Fibroblast of lung (primary cell): ENCODE measurements around the gene OR4D2. TPM values are rescaled to one million over a fixed set of nuclear protein-coding genes. Genes with fewer than 3 reads are reported as not detected.

ENCODE experiments used
- DNase-seq, 2 donors: peaks; one replicate each; pipeline versions ENCODE4 v3.0.0 to v3.0.0-alpha.2; 2010; ENCODE audit warnings: low read depth in 2 of 2
- H2AFZ ChIP-seq: 2 replicates; pipeline ENCODE4 v1.5.1; 2012; ENCODE audit warnings: low read length, control low read depth, inconsistent platforms
- H3K27ac ChIP-seq: 2 replicates; pipeline ENCODE4 v1.5.1; 2011; ENCODE audit warnings: low read length, control low read depth; ENCODE audit not compliant: insufficient read depth
- H3K27me3 ChIP-seq: 2 replicates; pipeline ENCODE4 v1.5.1; 2011; ENCODE audit warnings: mild to moderate bottlenecking, low read length; ENCODE audit not compliant: control insufficient read depth, insufficient read depth
- H3K36me3 ChIP-seq: 2 replicates; pipeline ENCODE4 v1.5.1; 2011; ENCODE audit warnings: low read length; ENCODE audit not compliant: control insufficient read depth, insufficient read depth
- H3K4me1 ChIP-seq: 2 replicates; pipeline ENCODE4 v1.5.1; 2011; ENCODE audit warnings: low read length; ENCODE audit not compliant: control insufficient read depth, insufficient read depth; ENCODE audit errors: extremely low read depth
- H3K4me2 ChIP-seq: 2 replicates; pipeline ENCODE4 v1.5.1; 2011; ENCODE audit warnings: low read length, control low read depth; ENCODE audit not compliant: insufficient read depth; ENCODE audit errors: extremely low read depth
- H3K4me3 ChIP-seq, 4 experiments: fragments of 200-600 bp in 1 of 4; sonication (generic) in 1 of 4; replicated peaks in 1 of 4; 2 replicates each; pipeline ENCODE4 v1.5.1; 2011 to 2016; ENCODE audit warnings: low read length in 4 of 4, low read depth in 3 of 4, mild to moderate bottlenecking in 3 of 4, control low read depth in 2 of 4, inconsistent platforms in 1 of 4, mixed read lengths in 1 of 4; ENCODE audit not compliant: insufficient read depth in 1 of 4; ENCODE audit errors: control extremely low read depth in 1 of 4
- H3K79me2 ChIP-seq: 2 replicates; pipeline ENCODE4 v1.5.1; 2012; ENCODE audit warnings: mild to moderate bottlenecking, low read length, inconsistent platforms; ENCODE audit not compliant: control insufficient read depth, insufficient read depth
- H3K9ac ChIP-seq: 2 replicates; pipeline ENCODE4 v1.5.1; 2011; ENCODE audit warnings: mild to moderate bottlenecking, low read length, control low read depth; ENCODE audit not compliant: insufficient read depth
- H3K9me3 ChIP-seq: 2 replicates; pipeline ENCODE4 v1.5.1; 2012; ENCODE audit warnings: low read depth, low read length; ENCODE audit not compliant: control insufficient read depth, insufficient read depth
- H4K20me1 ChIP-seq: 2 replicates; pipeline ENCODE4 v1.5.1; 2011; ENCODE audit warnings: low read length; ENCODE audit not compliant: control insufficient read depth, insufficient read depth; ENCODE audit errors: extremely low read depth
- EZH2 ChIP-seq: IDR thresholded peaks from 2 replicates; pipeline ENCODE4 v1.5.1; 2012; ENCODE audit warnings: low read length, control low read depth, mild to moderate bottlenecking; ENCODE audit errors: missing control alignments
- polyA plus RNA-seq, 2 donors: library from polyadenylated mRNA; depleted of rRNA in 1 of 2; stranded (reverse) in 1 of 2; unstranded in 1 of 2; fragments of >200 nt; gene quantifications; 2 replicates each; pipeline ENCODE4 v1.2.1, GENCODE V29; 2011 to 2012; ENCODE audit warnings: missing spikeins in 1 of 2
- total RNA-seq: library from RNA; depleted of rRNA; stranded (reverse); fragments of >200 nt; gene quantifications from 2 replicates; pipeline ENCODE4 v1.2.1, GENCODE V29; 2014
- TF ChIP-seq, protein P1 (sequence below), 2 donors: IDR thresholded peaks in 1 of 2; conservative IDR thresholded peaks in 1 of 2; 1 replicate in 1 of 2; 2 replicates in 1 of 2; pipeline ENCODE4 v1.5.1; 2011 to 2012; ENCODE audit warnings: low read length in 2 of 2, control low read depth in 1 of 2, inconsistent platforms in 1 of 2, low read depth in 1 of 2, mild to moderate bottlenecking in 1 of 2

The OR4D2 gene
- total and polyA plus RNA-seq, 2 donors (not counting 1 experiment from before 2014, with no cell fraction given): not detected

DNA sequence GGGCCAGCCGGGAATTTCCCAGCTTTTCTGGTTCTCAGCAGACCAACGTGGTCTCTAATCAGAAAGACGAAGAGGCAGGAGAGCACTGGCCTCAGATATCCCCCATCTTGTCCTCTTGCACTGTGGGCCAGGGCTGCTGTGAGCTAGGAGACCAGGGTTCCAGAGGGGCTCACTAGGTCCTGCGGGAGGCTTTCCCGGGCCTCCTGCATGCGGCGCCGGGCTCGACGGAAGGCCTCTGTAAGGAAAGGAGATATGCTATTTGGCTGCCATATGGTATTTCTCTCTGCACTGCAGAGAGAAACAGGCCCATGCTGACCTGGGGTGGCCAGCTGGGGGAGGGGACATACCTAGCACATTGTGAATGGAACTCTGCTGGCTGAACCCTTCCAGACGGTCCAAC, 39.2 kb downstream of the OR4D2 start:
- Histone ChIP-seq H3K4me2 (no peak overlapping the region), H3K36me3 (peaks cover 3% of the 10 kb centered on the region), H2AFZ (no peak overlapping the region), H3K27ac (no peak overlapping the region), H3K27me3 (no peaks in the 10 kb centered on the region), H3K4me3 (no peak overlapping the region), H4K20me1 (no peaks in the 10 kb centered on the region), H3K9ac (no peak overlapping the region), H3K79me2 (no peaks in the 10 kb centered on the region), H3K4me1 (no peaks in the 10 kb centered on the region), H3K9me3 (no peaks in the 10 kb centered on the region)
- DNase-seq: no peak
- no peak for TF ChIP-seq EZH2
- TF ChIP-seq, protein P1, sequence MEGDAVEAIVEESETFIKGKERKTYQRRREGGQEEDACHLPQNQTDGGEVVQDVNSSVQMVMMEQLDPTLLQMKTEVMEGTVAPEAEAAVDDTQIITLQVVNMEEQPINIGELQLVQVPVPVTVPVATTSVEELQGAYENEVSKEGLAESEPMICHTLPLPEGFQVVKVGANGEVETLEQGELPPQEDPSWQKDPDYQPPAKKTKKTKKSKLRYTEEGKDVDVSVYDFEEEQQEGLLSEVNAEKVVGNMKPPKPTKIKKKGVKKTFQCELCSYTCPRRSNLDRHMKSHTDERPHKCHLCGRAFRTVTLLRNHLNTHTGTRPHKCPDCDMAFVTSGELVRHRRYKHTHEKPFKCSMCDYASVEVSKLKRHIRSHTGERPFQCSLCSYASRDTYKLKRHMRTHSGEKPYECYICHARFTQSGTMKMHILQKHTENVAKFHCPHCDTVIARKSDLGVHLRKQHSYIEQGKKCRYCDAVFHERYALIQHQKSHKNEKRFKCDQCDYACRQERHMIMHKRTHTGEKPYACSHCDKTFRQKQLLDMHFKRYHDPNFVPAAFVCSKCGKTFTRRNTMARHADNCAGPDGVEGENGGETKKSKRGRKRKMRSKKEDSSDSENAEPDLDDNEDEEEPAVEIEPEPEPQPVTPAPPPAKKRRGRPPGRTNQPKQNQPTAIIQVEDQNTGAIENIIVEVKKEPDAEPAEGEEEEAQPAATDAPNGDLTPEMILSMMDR (conservative IDR thresholded peaks at IDR 0.05 in 1 of 2, IDR thresholded peaks at IDR 0.05 in 1 of 2; ENCODE audit: low read depth in 1 of 2, low read length in 2 of 2): no peak

DNA sequence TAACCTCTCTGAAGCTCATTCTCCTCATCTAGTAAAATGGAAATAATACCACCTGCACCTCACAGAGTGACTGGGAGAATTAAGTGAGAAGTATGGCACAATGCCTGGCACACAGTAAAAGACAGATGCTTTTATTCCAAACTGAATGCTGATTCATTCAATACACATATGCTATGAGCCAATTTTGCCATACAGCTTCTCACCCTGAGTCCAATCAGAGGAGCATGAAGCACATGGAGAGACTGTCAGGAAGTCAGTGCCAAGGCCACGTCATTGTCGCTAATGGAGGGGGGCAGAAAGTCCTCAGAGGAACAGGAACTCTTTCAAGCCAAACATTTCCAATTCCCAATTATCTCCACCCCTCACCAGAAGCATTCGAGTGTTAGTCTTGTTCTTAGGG, 40.7 kb downstream of the OR4D2 start:
- H3K36me3 ChIP-seq: peaks cover 3% of the 10 kb centered on the region

DNA sequence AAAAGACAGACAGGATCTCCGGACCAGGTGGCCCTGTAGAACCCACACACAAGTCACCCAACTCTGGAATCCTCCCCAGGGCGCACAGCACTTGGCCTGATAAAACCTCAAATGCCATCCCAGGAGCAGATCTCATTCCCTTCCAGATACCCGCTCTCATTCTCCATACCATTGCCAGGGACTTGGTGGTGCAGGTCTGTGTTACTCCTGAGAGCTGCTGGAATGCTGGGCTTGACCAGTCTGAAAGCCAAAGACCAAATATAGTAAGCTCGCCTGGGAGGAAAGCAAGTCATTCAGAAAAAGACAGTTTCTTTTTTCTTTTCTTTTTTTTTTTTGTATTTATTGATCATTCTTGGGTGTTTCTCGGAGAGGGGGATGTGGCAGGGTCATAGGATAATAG, 41.6 kb downstream of the OR4D2 start:
- Histone ChIP-seq H3K4me1 (no peaks in the 10 kb centered on the region), H3K27me3 (no peaks in the 10 kb centered on the region), H3K4me2 (no peak overlapping the region), H3K9me3 (no peaks in the 10 kb centered on the region), H2AFZ (no peak overlapping the region), H3K9ac (no peak overlapping the region), H3K36me3 (peaks cover 3% of the 10 kb centered on the region), H3K79me2 (no peaks in the 10 kb centered on the region), H3K27ac (no peak overlapping the region), H4K20me1 (no peaks in the 10 kb centered on the region), H3K4me3 (no peak overlapping the region)
- TF ChIP-seq, protein P1 (conservative IDR thresholded peaks at IDR 0.05 in 1 of 2, IDR thresholded peaks at IDR 0.05 in 1 of 2; ENCODE audit: low read depth in 1 of 2, low read length in 2 of 2): no peak
- TF ChIP-seq EZH2: no peak
- DNase-seq: no peak

More for the DNA sequence above, 40.7 kb downstream of the OR4D2 start:
- Histone ChIP-seq H4K20me1 (no peaks in the 10 kb centered on the region), H3K27me3 (no peaks in the 10 kb centered on the region), H3K4me3 (no peak overlapping the region), H3K79me2 (no peaks in the 10 kb centered on the region), H2AFZ (no peak overlapping the region), H3K9me3 (no peaks in the 10 kb centered on the region), H3K9ac (no peak overlapping the region), H3K27ac (no peak overlapping the region), H3K4me2 (no peak overlapping the region), H3K4me1 (no peaks in the 10 kb centered on the region)
- DNase-seq: no peak
- TF ChIP-seq, protein P1 (conservative IDR thresholded peaks at IDR 0.05 in 1 of 2, IDR thresholded peaks at IDR 0.05 in 1 of 2; ENCODE audit: low read depth in 1 of 2, low read length in 2 of 2): no peak
- TF ChIP-seq EZH2: no peak
